ENCODE results near the gene IL5.
"Not testable (repeated sequence)": the region's sequence is repeated elsewhere in the genome, so short reads cannot be mapped to it uniquely, and the experiment has no call there.

Gene IL5

DNA sequence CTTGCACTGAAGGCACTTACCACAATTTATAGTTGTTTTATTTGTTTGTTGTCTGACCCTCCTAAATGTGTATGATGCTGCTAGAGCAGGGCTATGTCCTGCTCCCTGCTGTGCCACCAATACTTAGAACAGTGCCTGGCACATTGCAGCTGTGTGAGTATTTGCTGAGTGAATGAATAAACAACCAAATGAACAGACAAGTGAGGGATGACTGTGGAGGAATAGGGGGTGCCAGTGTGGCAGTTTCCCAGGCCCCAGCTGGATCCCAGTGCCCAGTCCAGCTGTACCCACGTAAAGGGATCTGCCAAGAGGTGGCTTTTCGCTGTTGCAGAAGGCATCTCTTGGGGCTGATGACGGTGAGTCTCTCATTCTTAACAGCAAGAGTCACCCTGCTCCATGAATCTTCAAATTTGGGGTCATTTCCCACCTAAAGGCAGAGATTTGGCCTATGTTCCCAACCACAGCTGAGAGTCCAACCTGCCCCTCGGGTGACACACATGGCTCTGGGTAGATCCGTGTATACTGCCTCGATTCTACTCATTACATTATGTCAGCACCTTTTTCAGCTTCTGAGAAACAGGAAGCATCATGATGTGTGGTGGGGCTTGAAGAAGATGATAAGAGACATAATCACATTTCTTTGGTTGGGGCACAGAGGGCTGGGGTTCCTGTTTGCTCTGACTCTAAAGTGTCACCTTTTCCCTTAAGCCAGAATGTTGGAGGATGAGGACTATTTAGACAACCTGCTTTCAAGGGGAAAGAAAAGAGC lies 14.3 kb downstream of the IL5 start:
- DNase-seq, result no peak

DNA sequence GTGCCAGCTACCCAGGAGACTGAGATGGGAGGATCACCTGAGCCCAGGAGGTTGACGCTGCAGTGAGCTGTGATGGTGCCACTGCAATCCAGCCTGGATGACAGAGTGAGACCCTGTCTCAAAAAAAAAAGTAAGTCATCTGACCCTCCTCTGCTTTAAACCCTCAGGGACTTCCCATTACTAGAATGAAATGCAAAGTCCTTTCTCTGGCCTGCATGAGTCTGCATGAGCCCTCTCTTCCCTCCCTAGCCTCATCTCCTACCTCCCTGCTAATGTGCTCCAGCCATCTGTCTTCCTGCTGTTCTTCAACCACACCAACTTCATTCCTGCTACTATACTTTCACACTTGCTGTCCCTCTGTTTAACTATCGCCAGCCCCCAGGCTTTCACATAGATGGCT lies 15.3 kb downstream of the IL5 start:
- DNase-seq, result no peak

DNA sequence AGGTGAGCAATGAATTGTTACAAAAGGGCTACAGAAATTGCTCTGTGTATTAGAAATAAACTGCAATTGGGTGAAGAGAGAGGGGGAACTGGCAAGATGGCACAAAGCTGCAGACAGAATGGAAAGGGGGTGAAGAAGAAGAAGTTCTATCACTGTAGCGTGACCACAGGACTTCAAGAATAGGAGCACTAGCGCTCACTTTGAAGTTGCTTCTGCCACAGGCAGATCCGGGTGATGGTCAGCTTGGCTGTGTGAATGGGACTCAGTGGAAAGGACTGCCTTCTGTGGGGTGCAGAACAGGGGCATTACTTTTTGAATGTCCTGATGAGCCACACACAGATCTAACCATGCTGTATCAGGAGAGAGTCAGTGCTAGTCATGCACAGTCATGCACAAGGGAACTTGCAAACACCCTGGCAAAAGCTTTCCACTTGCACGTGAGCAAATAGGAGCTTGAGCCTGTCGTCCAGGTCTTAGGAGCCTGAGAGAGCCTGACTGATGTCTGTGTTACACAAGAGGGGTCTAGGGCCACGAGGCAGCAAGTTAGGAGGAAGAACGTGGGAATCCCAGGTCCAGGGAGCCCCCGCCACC lies 16.3 kb downstream of the IL5 start:
- no peak for DNase-seq

DNA sequence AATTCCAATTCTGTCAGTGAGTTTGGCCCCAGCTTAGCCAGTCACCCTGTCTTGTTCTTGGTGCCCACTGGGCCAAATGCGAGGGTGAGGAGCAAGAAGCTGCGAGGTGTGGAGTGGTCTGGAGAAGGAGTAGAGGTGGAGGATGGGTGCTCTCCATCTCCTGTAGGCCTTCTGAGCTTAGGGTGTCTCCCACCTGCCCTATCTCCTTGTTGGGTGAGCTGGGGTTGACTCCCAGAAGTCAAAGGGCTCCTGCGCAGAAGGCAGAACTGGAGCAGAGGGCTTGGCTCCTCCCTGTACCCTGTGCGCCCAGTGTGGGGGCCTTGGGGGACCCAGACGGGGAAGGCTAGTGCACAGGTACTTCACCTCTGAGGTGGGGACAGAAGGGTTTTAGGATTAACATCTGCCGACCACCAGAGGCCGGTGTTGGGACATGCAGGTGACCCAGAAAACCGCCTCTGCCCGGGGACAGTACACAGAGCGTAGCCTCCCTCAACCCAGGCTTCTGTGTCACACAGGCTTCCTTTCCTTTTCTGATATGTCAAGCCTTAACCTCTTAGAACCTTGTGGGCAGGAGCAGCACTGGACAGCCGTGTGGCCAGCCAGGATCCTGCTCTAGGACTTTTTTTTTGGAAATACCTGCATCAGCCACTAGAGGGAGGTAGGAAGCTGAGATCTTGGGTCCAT lies 16.9 kb downstream of the IL5 start:
- peak; percentile 1 for DNase-seq

DNA sequence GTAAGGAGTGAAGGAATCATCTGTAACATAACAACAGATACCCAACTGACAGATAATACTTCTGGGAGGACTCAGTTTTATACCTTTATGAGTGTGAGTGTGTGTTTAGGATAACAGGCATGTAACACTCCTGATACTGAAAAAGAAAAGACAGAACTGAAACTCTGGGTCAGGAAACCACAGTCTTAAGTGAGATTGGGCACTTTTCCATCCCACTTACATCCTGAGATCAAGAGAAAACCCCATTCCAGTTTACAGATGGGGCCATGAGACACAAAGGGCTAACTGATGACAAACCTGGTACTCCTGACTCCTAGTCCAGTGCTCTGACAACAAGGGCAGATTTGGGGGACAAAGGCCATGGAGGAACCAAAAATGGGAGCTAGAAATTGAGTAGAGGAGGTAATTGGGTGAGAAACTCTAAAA lies 18.0 kb downstream of the IL5 start:
- no peak for DNase-seq

DNA sequence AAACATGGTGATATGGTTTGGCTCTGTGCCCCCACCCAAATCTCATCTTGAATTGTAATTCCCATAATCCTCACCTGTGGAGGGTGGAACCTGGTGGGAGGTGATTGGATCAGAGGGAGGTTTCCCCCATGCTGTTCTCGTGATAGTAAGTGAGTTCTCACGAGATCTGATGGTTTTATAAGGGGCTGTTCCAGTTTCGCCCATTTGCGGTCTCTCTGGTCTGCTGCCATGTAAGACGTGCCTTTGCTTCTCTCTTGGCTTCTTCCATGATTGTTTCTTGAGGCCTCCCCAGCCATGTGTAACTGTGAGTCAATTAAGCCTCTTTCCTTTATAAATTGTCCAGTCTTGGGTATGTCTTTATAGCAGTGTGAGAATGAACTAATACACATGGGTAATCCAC lies 18.4 kb downstream of the IL5 start:
- DNase-seq, result not testable (repeated sequence)

DNA sequence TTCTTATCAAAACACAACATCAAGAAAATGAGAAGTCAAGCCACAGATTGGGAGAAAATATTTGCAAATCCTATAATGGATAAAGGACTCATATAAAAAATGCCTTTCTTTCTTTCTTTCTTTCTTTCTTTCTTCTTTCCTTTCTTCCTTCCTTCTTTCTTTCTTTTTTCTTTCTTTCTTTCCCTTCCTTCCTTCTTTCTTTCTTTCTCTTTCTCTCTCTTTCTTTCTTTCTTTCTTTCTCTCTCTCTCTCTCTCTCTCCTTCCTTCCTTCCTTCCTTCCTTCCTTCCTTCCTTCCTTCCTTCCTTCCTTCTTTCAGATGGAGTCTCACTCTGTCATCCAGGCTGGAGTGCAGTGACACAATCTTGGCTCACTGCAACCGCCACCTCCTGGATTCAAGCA lies 21.3 kb downstream of the IL5 start:
- DNase-seq, result not testable (repeated sequence)

DNA sequence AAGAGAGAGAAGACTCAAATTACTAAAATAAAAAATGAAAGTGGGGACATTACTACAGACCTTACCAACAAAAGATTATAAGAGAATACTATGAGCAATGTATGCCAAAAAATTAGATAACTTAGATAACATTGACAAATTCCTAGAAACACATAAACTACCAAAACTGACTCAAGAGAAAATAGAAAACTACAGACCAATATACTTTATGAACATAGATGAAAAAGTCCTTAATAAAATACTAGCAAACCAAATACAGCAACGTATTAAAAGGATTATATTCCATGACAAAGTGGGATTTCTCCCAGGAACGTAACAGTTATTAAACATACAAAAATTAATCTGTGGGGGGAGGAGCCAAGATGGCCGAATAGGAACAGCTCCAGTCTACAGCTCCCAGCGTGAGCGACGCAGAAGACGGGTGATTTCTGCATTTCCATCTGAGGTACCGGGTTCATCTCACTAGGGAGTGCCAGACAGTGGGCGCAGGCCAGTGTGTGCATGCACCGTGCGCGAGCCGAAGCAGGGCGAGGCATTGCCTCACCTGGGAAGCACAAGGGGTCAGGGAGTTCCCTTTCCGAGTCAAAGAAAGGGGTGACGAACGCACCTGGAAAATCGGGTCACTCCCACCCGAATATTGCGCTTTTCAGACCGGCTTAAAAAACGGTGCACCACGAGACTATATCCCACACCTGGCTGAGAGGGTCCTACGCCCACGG lies 29.5 kb downstream of the IL5 start:
- DNase-seq, result not testable (repeated sequence)

DNA sequence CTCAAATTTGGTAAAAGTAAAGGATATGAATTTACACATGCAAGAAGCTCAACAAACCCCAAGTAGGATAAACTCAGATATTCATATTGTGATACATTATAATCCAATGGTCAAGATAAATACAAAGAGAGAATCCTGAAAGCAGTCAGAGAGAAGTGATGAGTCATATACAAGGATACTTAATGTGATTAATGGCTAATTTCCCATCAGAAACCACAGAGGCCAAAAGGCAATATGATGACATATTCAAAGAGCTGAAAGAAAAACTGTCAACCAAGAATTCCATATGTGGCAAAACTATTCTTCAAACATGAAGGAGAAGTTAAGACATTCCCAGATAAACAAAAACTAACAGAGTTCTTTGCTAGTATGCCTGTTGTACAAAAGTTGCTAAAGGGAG lies 33.2 kb downstream of the IL5 start:
- no peak for DNase-seq

DNA sequence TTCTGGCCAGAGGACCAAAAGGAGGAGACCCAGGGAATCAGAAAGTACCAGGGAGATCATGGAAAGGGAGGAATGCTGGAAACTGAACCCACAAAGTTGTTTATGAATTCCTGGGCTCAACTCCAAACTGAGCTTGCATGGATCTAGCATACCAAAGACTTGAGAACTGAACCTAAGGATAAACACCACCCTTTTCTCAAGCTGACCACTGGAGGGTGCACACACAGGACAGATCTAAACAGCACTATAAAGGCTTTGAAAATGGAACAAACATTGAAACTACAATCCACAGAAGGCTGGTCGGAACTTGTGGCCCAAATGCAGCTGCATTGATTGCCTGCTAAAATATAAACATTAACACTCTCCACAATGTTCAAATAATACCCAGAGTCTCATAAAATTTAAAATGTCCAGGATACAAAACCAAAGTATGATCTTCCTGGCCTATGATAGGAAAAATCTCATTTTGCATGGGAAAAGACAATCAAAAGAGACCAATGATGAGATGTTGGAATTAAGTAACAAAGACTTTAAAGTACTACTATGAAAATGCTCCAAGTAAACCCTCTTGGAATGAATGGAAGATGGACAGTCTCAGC lies 37.1 kb downstream of the IL5 start:
- no peak for DNase-seq

DNA sequence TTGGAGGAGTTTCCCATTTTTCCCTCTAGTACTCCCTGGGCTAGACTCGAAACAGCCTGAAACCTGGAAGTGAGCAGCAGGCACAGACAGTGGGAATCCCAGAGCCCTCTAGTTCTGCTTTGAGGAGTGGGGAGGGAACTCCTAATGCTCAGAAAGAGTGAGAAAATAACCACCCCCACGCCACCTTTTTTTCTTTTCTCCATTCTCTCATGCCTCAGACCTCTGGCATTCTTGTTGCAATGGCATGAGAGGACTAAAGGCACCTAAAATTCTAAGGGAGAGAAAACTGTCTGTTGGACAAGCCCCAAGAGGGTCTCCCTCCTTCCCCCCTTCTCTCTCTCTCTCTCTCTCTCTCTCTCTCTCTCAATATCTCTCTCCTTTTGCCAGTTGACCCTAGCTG lies 37.7 kb downstream of the IL5 start:
- no peak for DNase-seq

DNA sequence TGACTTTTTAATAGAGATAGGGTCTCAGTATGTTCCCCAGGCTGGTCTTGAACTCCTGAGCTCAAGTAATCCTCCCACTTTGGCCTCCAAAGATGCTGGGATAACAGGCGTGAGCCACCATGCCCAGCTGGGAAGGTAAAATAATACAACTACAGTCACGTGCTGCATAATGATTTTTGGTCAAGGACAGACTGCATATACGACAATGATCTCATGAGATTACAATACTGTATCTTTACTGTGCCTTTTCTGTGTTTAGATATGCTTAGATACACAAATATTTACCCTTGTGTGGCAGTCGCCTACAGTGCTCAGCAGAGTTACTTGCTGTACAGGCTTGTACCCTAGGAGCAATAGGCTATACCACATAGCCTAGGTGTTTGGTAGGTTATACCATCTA lies 38.6 kb downstream of the IL5 start:
- DNase-seq, result no peak

DNA sequence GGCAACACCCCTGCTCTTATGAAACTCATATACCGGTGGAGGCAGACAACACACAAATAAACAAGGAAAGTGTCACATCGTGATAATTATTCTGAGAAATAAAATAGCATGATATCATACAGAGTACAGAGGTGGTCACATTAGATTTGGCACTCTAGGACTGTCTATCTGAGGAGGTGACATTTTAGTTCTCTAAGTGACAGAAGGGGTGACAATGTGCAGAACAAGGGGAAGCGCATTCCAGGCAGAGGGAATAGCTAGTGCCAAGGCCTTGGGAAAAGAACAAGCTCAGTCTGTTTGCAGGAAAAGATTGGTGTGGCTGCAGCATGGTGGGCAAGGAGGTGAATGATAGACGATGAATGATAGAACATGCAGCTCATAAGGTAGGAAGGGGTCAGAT lies 40.1 kb downstream of the IL5 start:
- no peak for DNase-seq

DNA sequence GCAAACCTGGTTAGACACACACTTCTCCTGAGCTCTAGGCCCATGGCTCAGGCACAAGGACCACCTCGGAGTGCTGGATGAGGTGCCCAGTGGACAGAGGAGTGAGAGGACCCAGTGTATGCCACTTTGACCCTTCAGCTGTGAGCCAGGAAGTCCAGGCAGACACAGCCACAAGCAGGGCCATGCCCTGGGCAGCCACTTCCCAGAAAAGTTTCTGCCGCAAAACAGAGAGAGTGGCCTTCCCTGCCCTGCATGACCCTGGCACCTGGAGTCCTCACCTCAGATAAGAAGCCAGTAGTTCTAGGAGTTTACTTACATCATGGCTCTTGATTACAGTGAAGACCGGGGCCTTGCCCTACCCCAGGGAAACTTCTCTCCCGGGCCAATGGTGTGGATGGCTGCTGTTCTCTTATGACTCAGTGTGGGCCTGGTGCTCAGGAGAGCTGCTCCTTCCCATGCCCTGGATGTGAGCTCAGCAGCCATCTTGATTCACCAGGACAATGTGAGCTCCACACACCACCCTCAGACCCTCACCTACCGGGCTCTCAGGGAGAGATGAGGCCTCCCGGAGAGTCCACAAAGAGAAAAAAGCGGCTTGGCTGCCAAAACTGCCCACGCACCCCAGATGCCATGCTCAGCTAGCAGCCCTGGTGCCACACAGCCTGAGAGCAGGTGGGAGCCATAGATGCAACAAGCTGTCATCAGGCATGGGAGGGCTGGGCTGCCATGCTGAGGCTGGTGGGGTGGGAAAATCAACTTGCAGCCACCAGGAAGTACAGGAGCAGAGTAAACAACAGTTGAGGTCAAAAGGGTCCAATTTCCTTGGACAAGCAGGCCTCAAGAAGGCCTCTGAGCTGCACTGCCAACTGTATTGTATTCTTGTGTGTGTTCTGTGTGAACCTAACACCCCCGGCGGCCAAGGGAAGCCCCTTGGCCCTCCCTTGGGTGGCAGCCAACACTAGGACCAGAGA lies 41.1 kb downstream of the IL5 start:
- no peak for DNase-seq

DNA sequence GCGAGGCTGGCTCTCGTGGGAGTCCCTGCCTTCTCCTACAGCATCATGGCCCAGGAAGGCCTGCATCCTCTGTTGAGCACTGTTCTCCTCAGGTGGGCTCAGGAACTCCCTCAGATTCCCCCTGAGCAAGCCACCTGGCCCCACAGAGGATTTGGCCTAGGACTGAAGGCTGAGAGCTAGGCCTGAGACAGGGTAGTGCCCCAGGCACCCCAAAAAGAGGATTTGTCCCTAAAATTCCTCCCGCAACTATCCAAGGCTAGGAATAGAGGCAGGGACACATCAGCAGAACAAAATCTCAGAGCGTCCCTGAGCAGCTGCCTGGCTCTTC lies 41.7 kb downstream of the IL5 start:
- no peak for DNase-seq

DNA sequence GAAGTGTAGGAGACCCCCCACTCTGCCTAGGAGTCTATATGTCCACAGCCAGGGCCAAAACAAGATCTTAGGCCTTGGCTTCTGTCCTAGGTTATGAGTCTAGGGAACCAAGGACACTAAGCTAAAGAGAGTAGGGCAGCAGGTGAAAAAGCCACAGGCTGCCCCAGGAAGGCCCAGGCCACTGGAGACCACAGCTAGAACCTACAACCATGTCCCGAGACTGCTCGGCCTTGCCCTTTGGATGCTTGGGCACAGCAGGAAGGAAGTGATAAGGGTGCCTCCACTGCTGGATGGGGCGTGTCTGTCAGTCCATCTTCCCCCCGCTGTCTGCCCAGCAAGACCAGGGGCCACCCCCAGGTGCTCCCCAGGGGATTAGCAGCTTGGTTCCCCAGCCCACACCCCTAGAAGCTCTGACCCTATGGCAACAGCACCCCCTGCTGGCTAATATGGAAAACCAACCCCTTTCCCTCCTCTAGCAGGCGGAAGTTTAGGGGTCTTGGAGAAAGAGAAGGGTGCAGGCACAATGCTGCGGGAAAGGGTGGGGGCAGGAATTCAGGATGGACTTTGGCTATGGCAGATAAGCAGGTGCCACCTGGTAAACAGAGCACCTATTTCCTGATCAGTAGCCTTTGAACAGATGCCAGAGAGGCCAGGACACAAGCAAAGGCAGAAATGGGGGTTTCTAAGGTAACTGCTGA lies 42.2 kb downstream of the IL5 start:
- DNase-seq, result peak; percentile 50

DNA sequence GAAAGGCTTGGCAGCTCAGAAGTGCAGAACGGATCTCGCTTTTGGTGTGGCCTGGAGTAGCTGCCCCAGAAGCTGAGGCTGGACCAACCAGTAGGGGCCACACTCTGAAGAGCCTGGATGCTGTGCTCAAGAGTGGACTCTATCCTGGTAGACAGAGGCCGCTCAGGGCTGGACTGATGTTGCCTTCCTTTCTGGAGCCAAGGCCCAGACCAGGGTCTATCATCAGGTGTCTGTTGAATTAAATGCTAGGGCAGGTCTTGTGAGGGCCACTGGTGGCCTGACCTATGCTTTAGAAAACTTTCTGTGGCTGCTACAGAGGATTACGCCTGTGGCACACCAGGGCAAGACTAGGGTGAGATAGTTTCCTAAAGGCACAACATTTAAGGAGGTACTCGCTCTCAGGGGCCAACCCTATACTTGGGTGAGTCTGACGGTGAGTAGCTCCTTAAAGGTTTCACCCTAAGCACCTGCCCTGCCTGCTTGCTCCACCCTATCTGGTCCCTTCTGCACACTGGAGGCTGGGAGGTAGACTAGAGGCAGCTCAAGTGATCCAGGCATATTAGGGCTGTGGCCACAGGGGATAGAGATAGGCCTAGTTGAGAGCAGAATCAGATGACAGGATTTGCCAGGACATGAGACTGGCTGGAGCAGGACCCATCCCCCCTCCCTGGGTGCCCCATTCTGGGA lies 42.9 kb downstream of the IL5 start:
- DNase-seq, result no peak

DNA sequence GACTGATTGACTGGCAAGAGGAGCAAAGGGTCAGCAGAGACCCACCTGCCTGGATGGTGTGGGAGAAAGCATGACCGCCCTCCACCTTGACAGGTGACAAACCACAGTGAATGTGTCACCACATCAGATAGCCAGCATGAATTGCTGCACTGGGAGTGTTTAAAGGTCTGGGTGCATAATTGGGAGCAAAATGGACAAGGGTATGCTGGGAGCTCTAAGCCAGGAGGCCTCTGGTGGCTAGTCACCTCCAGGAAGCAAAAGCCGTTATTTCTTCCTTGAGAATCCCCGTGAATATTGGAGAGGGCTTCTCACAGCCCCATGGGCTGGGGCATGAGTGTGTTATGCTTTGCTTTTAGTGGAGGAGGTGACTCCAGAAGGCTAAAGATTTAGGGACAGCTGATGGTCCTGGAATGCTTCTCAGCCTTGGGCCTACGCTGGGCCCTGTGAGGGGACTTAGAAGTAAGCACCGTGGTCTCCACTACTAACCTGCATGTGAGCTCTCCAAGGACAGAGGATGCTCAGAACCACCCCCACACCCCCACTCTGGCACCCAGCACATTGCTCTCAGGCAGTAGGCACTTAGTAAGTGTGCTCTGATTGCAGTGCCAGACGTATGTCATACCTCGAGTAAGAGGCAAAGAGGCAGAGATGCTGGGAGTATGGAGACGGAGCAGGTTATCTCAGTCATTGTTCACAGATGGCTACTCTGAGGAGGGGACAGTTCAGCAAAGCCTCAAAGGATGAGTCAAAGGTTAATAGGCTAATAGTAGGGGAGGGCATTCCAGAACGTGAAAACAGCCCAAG lies 43.7 kb downstream of the IL5 start:
- no peak for DNase-seq

DNA sequence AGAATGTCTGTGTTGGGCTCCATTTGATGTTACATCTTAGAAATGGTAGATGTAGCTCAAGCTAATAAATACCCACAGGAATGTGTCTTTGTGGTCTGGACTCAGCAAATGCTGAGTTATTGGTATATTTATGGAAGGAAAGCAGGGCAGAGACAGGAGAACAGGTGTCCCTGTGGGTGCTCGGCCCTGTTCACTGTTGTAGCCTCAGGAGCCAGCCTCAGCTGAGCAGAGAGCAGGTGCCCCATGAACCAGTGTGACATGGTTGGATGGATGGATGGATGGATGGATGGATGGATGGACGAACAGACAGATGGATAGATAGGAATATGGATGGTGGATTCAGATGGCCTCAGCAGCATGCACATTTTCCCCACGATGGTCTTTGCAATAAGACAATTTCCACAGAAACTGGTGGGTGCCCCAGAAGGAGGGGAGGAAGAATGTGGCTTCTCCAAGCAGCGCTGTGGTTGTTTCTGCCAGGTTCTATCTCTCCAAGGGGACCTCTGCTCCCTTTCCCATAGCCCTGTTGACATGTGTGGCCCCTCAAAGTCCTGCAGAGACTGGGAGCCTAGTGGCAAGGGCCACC lies 44.5 kb downstream of the IL5 start:
- DNase-seq, result no peak

DNA sequence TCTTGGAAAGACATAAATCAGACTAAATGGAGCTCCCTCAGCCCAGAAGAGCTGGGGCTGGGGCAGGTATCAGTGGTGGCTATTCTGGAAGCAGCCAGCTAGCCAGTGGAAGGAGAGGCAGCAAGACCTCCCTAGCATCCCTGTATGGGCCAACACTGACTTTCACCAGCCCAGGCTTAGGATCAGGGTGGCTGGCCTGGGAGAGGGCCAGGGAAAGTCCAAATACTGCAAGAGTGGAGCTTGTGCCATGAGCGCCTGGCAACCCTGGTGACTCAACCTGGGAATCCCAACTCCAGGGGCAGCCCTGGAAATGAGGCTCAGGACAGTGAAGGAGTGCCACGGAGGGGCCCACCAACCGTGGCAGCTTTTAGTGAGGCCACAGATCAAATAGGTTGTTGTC lies 45.2 kb downstream of the IL5 start:
- no peak for DNase-seq

Measured in activated effector memory CD4-positive, alpha-beta T cell treated with Interleukin-2 at 50 U/mL for 16 hours (primary cell).